Esophagus squamous epithelium (tissue), 4 donors: ENCODE data around the gene TCF12.

Experiments
- CTCF ChIP-seq, 6 experiments: fragments of 450-650 bp in 4 of 6; fragments of 200-600 bp in 2 of 6; sonication (generic) in 2 of 6; IDR thresholded peaks; one replicate each; pipeline ENCODE4 v1.5.1; 2016 to 2019; ENCODE audit warnings: antibody characterized with exemption in 6 of 6, mild to moderate bottlenecking in 4 of 6, moderate library complexity in 4 of 6
- POLR2A ChIP-seq, 4 donors: fragments of 450-650 bp; IDR thresholded peaks; one replicate each; pipeline ENCODE4 v1.6.1; 2017; ENCODE audit warnings: antibody characterized with exemption in 4 of 4, mild to moderate bottlenecking in 4 of 4, moderate library complexity in 3 of 4

GRCh38 chr15:57237301-57237642, 318.8 kb downstream of the TCF12 start:
- no peak for TF ChIP-seq CTCF (IDR thresholded peaks at IDR 0.05)
- no peak for TF ChIP-seq POLR2A (IDR thresholded peaks at IDR 0.05)
